Right forelimb (tissue), 1 donor: ENCODE results near the gene COG8.

Source experiments
- DNase-seq: peaks from one replicate; pipeline ENCODE4 v3.0.0-alpha.2; 2018

Gene COG8

DNA sequence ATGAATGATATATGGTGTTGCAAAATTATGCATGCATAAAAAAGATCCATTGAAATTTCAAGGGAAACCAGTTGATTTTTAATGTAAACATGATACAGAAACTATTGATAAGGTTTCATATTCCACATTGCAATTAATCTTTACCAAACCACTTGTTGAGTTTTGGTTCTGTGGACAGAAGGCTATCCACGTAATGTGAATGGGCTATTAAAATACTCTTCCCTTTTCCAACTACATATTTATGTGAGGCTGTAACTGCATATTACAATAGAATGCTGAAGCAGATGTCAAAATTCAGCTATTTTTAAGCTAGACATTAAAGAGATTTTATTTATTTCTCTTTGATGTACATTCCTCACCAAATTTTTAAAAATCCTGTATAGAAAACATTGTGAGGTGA lies 62.0 kb downstream of the COG8 start:
- DNase-seq = no peak
